SH-SY5Y (cell line): ENCODE results near the gene COL27A1.

ENCODE experiments used
- GATA2 ChIP-seq: IDR thresholded peaks from 2 replicates; pipeline ENCODE4 v1.6.1; 2011; ENCODE audit warnings: mild to moderate bottlenecking, low read depth, low read length
- GATA3 ChIP-seq: IDR thresholded peaks from 2 replicates; pipeline ENCODE4 v1.6.1; 2011; ENCODE audit warnings: low read depth, mild to moderate bottlenecking, low read length, moderate library complexity

GRCh38 chr9:114207845-114208244 lies 52.5 kb downstream of the COL27A1 start:
- TF ChIP-seq GATA2 = no peak
- TF ChIP-seq GATA3 = no peak
